HepG2 (cell line): Measurements from ENCODE around the gene ATP7B. TPM values are rescaled to one million over a fixed set of nuclear protein-coding genes. Genes with fewer than 3 reads are reported as not detected.

Experiments used
- ATF7 ChIP-seq, 2 experiments: fragments of 450-650 bp in 1 of 2; sonication (generic) in 1 of 2; formaldehyde crosslinking in 1 of 2; IDR thresholded peaks; 2 replicates each; pipeline versions ENCODE4 v1.4.0 to v1.6.1; 2016 to 2020; ENCODE audit warnings: antibody characterized with exemption in 1 of 2, mild to moderate bottlenecking in 1 of 2, missing genetic modification reagents in 1 of 2
- CEBPB ChIP-seq: IDR thresholded peaks from 2 replicates; pipeline ENCODE4 v1.6.1; 2011; ENCODE audit warnings: low read depth, low read length, improper control_type of control experiment, borderline replicate concordance
- HNRNPL ChIP-seq: fragments of 200-400 bp; formaldehyde crosslinking; IDR thresholded peaks from 2 replicates; pipeline ENCODE4 v1.6.1; 2017; ENCODE audit warnings: mild to moderate bottlenecking, low read depth, low read length
- HOXA3 ChIP-seq: sonication (generic); formaldehyde crosslinking; IDR thresholded peaks from 2 replicates; pipeline ENCODE4 v1.5.0; 2020; ENCODE audit warnings: missing genetic modification reagents
- MLXIP ChIP-seq: sonication (generic); formaldehyde crosslinking; IDR thresholded peaks from 2 replicates; pipeline ENCODE4 v1.9.0; 2021; ENCODE audit warnings: missing genetic modification reagents, borderline replicate concordance
- NCOA5 ChIP-seq: sonication (generic); formaldehyde crosslinking; IDR thresholded peaks from 2 replicates; pipeline ENCODE4 v1.4.0; 2020; ENCODE audit warnings: missing genetic modification reagents
- PATZ1 ChIP-seq: sonication (generic); formaldehyde crosslinking; IDR thresholded peaks from 2 replicates; pipeline ENCODE4 v1.4.0; 2020; ENCODE audit warnings: missing genetic modification reagents
- SAP130 ChIP-seq: IDR thresholded peaks from 2 replicates; pipeline ENCODE4 v1.6.1; 2016; ENCODE audit warnings: low read depth
- SIN3A ChIP-seq: IDR thresholded peaks from 2 replicates; pipeline ENCODE4 v1.6.1; 2011; ENCODE audit warnings: low read depth, mild to moderate bottlenecking, control low read depth, low read length, borderline replicate concordance
- SIX4 ChIP-seq: sonication (generic); formaldehyde crosslinking; IDR thresholded peaks from 2 replicates; pipeline ENCODE4 v1.4.0; 2020; ENCODE audit warnings: missing genetic modification reagents
- ZBTB42 ChIP-seq: sonication (generic); formaldehyde crosslinking; IDR thresholded peaks from 2 replicates; pipeline ENCODE4 v1.5.0; 2020; ENCODE audit warnings: mild to moderate bottlenecking, missing genetic modification reagents
- ZBTB7B ChIP-seq: sonication (generic); formaldehyde crosslinking; IDR thresholded peaks from 2 replicates; pipeline ENCODE4 v1.4.0; 2020; ENCODE audit warnings: missing genetic modification reagents
- ZNF138 ChIP-seq: sonication (generic); formaldehyde crosslinking; IDR thresholded peaks from 2 replicates; pipeline ENCODE4 v1.5.0; 2020; ENCODE audit warnings: mild to moderate bottlenecking, low read depth, missing genetic modification reagents
- ZNF274 ChIP-seq: sonication (generic); formaldehyde crosslinking; IDR thresholded peaks from 2 replicates; pipeline ENCODE4 v1.5.1; 2020; ENCODE audit warnings: mild to moderate bottlenecking, missing genetic modification reagents
- ZNF33B ChIP-seq: sonication (generic); formaldehyde crosslinking; IDR thresholded peaks from 2 replicates; pipeline ENCODE4 v1.5.1; 2020; ENCODE audit warnings: mild to moderate bottlenecking, missing genetic modification reagents
- ZNF484 ChIP-seq: sonication (generic); formaldehyde crosslinking; IDR thresholded peaks from 2 replicates; pipeline ENCODE4 v1.5.1; 2020; ENCODE audit warnings: mild to moderate bottlenecking, low read depth, missing genetic modification reagents, borderline replicate concordance
- ZNF687 ChIP-seq: sonication (generic); formaldehyde crosslinking; IDR thresholded peaks from 2 replicates; pipeline ENCODE4 v1.5.1; 2020; ENCODE audit warnings: mild to moderate bottlenecking, missing genetic modification reagents, moderate library complexity
- ZNF749 ChIP-seq: sonication (generic); formaldehyde crosslinking; IDR thresholded peaks from 2 replicates; pipeline ENCODE4 v1.8.0; 2022; ENCODE audit warnings: mild to moderate bottlenecking, missing genetic modification reagents, moderate library complexity, borderline replicate concordance
- ZNF766 ChIP-seq: sonication (generic); formaldehyde crosslinking; IDR thresholded peaks from 2 replicates; pipeline ENCODE4 v1.5.0; 2020; ENCODE audit warnings: missing genetic modification reagents, borderline replicate concordance
- ZNF839 ChIP-seq: sonication (generic); formaldehyde crosslinking; IDR thresholded peaks from 2 replicates; pipeline ENCODE4 v1.4.0; 2020; ENCODE audit warnings: missing genetic modification reagents, mild to moderate bottlenecking, borderline replicate concordance
- polyA plus RNA-seq, 8 experiments: library from polyadenylated mRNA; depleted of rRNA in 3 of 8; stranded (reverse) in 7 of 8; unstranded in 1 of 8; fragments of >200 nt; fragmentation: Illumina TruSeq in 4 of 8; extraction: Trizol in 4 of 8; gene quantifications; 2 replicates each; pipeline versions ENCODE4 v1.2.1 to v1.2.3, GENCODE V29; 2011 to 2016; ENCODE audit warnings: low read depth in 4 of 8, missing spikeins in 1 of 8, mixed read lengths in 1 of 8; ENCODE audit not compliant: insufficient read depth in 1 of 8
- total RNA-seq, 5 experiments: library from RNA; depleted of rRNA; stranded (reverse); fragments of >200 nt; fragmentation: Illumina TruSeq; extraction: Trizol; gene quantifications; 2 replicates each; pipeline ENCODE4 v1.2.3, GENCODE V29; 2016; ENCODE audit warnings: low read depth in 1 of 5

The ATP7B gene
- total and polyA plus RNA-seq, 2 of the 13 experiments (the other 11 are each of a cell fraction or from before 2014, with no cell fraction given), result 31.8 to 57.4 TPM

GRCh38 chr13:51978796-51979556 is 32.3 kb downstream of the ATP7B start (continued):
- peak; percentile 50; the same call in 1 of the 2 replicates for TF ChIP-seq ZNF687 (CRISPR knock-in tag)
- TF ChIP-seq NCOA5 (CRISPR knock-in tag), result no peak
- TF ChIP-seq SAP130 (CRISPR knock-in tag), result peak; percentile 57
- peak; percentile 98 for TF ChIP-seq CEBPB
- no peak for TF ChIP-seq ZNF766
- TF ChIP-seq ZNF274 (CRISPR knock-in tag), result no peak
- no peak for TF ChIP-seq ZNF484 (CRISPR knock-in tag)
- no peak for TF ChIP-seq MLXIP (CRISPR knock-in tag)
- no peak for TF ChIP-seq ZNF138 (CRISPR knock-in tag)
- peak; percentile 55 for TF ChIP-seq HOXA3
- TF ChIP-seq ZBTB42 (CRISPR knock-in tag), result no peak
- 0 out of 2 replicates have a peak, but pooled peaks have one; percentile 42 for TF ChIP-seq SIN3A
- 0 out of 2 replicates have a peak, but pooled peaks have one; percentile 16 for TF ChIP-seq SIX4 (CRISPR knock-in tag)
- TF ChIP-seq ATF7 (IDR thresholded peaks at IDR 0.05), result peak; percentile 41
- no peak for TF ChIP-seq ATF7 (CRISPR knock-in tag; IDR thresholded peaks at IDR 0.05)
- TF ChIP-seq HNRNPL, result no peak
- TF ChIP-seq ZNF33B (CRISPR knock-in tag), result no peak
- TF ChIP-seq ZBTB7B (CRISPR knock-in tag), result peak; percentile 67; the same call in 1 of the 2 replicates
- TF ChIP-seq PATZ1 (CRISPR knock-in tag), result peak; percentile 41; the same call in 1 of the 2 replicates
- no peak for TF ChIP-seq ZNF839 (CRISPR knock-in tag)
- no peak for TF ChIP-seq ZNF749
